Activated T-cell treated with anti-CD3 and anti-CD28 coated beads for 24 hours (primary cell): ENCODE results near the gene DOCK10.

Experiments used
- DNase-seq: peaks from one replicate; pipeline ENCODE4 v3.0.0-alpha.2; 2020; ENCODE audit warnings: low read depth

Gene DOCK10

DNA sequence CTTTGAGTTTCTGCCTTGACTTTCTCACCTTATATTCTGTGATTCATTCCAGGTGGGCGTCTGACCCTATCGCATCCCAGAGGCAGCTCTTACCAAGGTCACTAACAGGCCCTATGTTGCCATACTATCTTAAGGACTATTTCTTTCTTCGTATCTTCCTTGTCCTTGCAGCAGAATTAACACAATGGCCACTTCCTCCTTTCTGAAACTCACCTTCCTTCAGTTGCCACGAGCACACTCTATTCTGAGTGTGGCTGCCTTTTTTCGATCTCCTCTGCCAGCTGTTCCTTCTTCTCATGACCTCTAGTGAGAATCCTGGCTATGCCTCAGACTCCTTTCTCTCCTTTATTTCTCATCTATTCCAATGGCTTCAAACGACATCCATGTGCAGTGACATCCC lies 165.7 kb downstream of the DOCK10 start:
- no peak for DNase-seq

DNA sequence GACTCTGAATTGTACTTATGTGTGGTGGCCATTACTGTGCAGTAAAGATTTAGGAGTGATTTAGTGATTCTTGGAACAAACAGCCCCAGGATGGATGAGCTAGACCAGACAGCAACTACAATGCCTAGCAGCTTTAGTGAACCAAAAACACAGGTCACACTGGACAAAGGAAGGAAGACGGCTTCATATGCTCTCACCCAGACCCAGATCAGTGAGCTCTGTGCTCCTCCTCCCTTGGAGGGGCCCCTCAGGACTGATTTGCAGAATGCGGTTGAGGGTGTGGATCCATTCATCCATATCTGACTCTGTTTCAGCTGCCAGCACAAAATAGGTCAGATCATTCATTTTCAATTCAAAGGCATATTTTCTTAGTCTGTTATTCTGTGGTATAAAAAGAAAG lies 166.4 kb downstream of the DOCK10 start:
- DNase-seq, result no peak

- no peak for DNase-seq
Observed at GRCh38 chr2:224875153-224875552, 167.1 kb downstream of the DOCK10 start.

DNA sequence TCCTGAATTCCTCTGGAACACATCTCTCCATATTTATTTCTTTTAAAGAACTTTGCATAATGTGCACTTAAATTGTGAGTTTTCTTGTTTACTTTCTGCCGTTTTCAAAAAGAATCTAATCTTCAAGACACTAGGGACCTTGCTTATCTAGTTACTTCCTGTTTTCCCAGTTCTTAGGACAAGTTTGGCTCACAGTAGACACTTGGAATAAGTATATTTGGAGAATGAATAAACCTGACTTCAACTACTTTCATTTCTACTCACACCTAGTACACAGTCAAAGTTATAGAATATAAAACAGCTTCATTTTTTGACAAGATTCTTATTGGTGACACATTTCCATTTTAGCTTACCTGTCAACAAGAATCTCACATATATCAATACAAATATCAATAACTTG lies 170.5 kb downstream of the DOCK10 start:
- DNase-seq, result no peak

DNA sequence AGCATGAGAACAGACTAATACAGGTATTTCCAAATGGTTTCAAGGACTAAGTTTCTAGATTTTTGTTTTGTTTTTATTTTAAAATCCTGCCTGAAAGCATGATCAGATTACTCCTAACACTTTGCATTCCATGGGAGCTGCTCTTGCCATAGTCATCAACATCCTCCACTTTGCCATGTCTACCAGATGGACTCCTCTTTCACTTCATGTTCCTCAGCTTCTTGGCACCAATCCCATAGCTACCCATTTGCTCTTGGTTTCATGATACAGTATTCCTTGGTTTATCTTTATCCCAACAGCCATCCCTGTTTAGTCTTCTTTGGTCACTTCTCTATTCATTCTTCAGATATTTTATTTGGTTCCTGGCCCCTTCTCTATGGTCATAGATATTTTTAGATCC lies 171.9 kb downstream of the DOCK10 start:
- DNase-seq, result no peak

DNA sequence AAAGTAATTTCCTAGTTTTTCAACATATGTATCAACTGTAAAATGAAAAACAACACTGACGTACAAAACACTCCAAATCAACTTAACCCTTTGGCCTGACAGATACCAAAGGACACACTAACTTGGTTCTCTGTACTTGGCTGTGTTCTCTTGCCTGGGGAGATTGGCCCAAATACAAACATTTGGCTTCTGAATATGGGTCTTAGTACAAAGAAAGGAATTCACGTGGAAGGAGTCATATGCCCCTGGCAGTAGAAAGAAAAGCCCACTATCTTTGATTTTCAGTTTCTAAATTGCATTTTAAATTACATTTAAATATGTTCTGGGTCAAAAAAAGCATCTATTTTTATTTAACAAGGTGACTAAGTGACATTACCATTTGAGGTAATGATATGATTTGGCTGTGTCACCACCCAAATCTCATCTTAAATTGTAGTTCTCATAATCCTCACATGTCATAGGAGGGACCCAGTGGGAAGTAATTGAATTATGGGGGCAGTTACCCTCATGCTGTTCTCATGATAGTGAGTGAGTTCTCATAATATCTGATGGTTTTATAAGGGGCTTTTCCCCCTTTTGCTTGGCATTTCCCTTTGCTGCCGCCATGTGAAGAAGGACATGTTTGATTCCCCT lies 172.6 kb downstream of the DOCK10 start:
- no peak for DNase-seq

DNA sequence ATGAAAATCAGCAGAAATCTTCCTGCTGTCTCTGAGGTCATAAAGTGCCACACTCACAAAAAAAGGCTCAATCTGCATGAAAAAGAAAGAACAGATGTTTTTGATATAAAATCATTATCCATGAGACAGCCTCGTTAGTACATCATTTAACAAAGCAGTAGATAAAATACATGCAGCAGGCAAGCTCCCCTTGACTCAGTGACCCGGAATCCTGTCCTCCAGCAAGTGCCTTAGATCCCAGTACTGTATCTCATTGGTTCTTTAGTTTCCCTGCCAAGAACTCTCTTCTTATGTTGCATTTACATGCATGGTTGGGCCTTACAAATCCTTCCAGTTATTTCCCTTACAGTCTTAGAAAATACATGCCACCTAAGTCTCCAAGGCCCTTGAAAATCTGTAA lies 177.3 kb downstream of the DOCK10 start:
- DNase-seq, result no peak

- DNase-seq, result no peak
Observed at GRCh38 chr2:224861266-224861665, 181.0 kb downstream of the DOCK10 start.

DNA sequence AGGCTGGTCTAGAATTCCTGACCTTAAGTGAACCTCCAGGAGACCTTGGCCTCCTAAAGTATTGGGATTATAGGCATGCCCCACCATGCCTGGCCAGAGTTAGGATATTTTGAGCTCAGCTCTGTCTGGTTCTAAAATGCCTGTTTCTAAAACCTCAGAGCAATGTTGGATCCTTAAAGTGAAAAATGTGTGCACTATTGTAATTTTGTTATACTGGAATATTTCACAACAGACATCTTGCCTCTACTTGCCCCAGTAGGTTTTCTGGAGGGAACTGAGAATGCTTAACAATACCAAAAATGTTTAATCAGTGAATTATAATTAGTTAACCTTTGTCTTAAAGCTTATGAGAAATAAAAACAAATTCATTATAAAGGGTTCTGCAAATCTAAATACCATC lies 181.5 kb downstream of the DOCK10 start:
- DNase-seq, result no peak

DNA sequence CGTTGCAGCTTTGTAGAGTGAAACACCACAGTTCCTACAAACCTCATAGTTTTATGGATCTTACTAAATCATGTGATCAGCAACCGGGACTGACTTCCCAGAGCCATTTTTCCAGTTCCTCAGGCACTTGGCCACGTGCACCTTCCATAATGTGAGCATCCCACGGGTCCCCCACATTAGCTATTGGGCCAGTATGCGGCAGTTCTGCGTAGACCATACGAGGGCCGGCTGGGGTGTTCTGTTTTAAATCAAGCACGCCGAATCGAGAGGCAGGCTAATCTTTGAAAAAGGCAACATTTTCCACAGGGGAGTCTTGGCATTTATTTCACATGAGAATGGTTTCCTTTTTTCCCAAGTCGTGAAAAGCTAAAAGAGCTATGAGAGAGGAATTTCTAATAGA lies 190.5 kb downstream of the DOCK10 start:
- no peak for DNase-seq

DNA sequence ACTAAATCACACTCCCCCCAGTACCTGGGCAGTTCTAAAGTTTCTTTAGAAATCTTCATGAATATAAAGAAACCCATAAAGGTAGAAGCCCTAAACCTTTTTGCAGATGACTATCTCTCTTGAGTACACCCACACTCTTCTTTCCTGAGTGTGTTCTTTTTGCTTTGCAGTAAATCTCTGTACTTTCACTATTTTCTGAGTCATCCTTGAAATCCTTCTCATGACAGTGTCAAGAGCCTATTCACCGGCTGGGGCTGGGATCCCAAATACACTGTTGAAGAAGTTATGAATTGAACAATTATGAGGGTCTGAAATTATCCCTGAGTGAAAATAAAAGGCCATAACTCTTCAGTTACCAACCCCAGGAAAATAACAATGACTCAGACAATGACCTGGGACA lies 192.2 kb downstream of the DOCK10 start:
- no peak for DNase-seq

- DNase-seq, result no peak
Observed at GRCh38 chr2:224849264-224849663, 193.0 kb downstream of the DOCK10 start.

- DNase-seq, result no peak
Observed at GRCh38 chr2:224847961-224848850, 194.1 kb downstream of the DOCK10 start.

DNA sequence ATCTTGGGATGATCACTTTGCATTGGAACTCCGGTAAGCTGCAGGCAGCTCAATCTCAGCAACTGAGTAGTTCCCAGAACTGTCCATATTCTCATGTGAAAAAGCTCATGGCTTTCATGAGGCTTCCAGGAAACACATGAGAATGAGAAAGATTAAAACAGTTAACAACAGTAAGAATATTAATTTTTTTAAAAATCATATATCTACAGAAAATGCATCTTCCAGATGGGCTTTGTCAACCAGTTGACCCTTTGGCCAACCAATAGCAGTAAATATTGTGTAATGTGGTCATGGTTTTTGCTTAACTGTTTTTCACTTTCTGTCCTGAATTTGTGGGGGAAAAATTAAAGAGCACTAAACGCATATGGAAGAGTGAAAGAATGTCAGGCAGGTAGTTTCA lies 194.9 kb downstream of the DOCK10 start:
- DNase-seq, result no peak

DNA sequence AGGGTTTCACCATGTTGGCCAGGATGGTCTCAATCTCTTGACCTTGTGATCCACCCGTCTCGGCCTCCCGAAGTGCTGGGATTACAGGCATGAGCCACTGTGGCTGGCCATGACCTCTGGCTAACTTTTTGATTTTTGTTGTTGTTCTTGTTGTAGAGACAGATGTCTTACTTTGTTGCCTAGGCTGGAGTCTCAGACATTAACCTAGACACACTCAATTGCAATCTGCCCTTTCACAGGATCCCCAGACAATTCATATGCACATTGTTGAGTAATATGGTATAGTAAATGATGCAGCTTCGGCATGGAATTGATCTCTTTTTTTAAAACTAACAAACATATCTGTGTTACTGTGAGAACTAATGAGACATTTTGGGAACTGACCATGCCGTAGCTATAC lies 195.6 kb downstream of the DOCK10 start:
- DNase-seq, result no peak

DNA sequence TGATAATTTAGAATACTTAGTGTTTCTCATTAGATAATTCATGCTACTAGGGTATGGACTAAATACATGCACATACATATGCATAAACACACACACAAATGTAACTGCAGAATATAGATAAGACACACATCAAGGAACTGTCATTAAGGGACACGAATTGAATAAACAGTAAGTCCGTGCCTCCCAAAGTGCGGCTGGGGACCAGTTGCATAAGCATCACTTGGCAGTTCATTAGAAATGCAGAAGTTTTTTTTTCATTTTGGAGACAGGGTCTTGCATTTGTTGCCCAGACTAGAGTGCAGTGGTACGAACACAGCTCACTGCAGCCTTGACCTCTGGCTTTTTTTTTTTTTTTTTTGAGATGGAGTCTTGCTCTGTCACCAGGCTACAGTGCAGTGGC lies 196.1 kb downstream of the DOCK10 start:
- DNase-seq, result no peak

DNA sequence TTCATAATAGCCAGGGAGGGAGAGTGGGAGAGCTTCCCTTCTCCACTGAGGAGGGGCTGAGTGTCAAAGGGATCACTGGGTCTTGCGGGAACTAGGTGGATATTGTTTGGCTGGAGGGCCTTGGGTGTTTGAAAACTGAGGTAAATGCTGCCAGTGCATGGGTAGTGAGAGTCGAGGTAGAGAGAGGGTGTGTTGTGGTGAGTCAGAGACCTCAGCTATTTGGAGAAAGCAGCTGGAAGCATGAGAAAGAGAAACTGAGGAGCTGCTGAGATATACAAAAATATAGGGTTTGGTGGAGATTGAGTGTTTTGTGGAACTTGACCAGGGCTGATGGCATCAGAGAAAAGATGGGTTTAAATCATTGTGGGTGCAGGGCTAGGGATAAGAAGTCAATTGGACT lies 199.1 kb downstream of the DOCK10 start:
- no peak for DNase-seq

DNA sequence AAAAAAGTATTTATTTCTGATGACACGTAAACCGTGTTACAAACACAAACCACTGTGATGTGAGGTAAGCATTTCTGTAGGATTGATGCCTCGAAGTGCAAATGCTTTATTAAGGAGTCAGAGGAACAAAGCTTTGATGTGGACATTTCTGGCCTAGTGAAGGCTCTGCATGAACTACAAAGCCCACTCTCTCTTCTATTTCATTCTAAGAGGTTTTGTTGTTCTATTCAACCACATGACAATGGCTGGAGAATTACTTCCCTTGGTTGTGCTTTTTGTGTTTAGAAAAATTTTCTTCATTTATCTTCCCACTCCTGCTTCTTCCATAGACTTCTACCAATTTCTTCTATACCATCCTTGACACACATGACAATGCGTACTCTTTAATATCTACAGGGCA lies 200.4 kb downstream of the DOCK10 start:
- no peak for DNase-seq

DNA sequence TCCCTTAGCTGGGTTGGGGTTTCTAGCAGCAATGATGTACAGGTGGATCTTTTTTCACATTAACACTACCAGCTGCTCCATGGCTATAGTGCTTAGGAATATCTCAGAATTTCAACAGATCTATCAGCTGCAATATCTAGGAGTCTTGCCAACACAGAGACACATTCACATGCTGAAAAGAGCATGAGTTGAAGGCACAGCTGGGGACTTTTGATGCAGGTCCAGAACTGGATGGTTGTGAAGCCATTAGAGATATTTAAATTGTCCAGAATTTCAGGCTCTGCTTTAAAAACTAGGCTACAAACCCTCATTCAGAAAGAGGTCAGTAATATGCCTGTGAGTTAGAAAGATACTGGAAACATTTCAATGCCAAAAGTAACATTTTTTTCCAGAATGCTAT lies 203.9 kb downstream of the DOCK10 start:
- no peak for DNase-seq

DNA sequence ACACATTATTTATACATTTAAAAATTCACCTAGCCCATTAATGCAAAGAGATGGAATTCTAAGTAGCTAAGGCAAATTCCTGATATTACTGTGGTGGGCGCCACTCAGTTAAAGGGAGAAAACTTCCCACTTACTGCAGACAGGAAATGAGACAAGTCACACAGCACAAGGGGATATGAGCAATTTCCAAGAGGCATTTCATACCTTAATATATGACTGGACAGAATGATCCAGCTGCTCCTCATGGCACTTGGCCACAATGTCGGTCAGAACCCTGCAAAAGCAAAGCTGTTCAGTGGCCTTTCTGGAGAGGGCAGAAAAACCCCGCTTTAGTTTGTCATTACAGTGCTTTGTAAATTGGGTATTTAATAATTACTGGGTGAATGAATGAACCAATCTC lies 204.7 kb downstream of the DOCK10 start:
- DNase-seq, result no peak

GRCh38 chr2:224837066-224837465 lies 205.2 kb downstream of the DOCK10 start:
- no peak for DNase-seq

- no peak for DNase-seq
Observed at GRCh38 chr2:224836263-224836662, 206.0 kb downstream of the DOCK10 start.

DNA sequence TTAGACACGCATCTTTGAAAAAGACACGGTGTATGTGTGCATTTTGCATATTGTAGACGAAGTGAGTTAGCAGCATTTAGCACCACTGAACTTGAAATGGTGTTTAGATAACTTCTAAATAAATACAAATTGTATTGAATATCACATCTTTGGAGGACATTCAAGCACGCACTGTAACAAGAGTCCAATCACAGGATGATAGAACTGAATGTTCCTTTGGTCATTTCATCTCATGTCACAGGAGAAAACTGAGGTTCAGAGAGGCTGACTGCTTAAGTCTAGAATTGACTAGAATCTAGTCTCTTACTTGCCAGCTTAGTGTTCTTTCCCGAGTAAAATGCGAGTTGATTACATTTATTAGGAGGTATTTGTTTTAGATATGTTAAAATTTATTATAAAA lies 206.9 kb downstream of the DOCK10 start:
- no peak for DNase-seq

DNA sequence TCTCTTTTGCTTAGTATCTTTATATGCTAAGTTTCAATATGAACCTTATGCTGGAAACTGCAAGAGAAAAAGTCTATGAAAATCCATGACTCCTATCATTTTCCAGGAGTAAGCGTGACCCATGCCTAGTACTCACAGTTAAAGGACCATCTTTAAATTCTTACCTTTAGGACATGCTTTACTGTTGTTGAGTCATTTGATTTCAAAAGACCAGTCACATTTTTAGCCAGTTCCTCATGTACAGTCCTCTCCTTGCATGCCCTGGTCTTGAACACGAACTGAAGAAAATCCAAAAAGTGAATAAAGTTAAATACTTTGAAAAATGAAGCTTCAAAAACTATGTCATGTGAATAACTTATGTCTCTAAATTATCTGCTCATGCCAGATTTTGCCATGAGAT lies 208.3 kb downstream of the DOCK10 start:
- DNase-seq, result no peak
